Mesendoderm (in vitro differentiated cells): Measurements from ENCODE around the gene UBE2H.

ENCODE experiments used
- DNase-seq: peaks from one replicate; pipeline ENCODE4 v3.0.0; 2013
- H2AK5ac ChIP-seq: 2 replicates; pipeline ENCODE4 v1.6.1; 2013; ENCODE audit warnings: low read length, inconsistent platforms
- H2BK120ac ChIP-seq: 2 replicates; pipeline ENCODE4 v1.6.1; 2013; ENCODE audit warnings: low read depth, mild to moderate bottlenecking, low read length, moderate library complexity, mixed read lengths
- H2BK15ac ChIP-seq: replicated peaks from 2 replicates; pipeline ENCODE4 v1.6.1; 2013; ENCODE audit warnings: low read depth, mild to moderate bottlenecking, moderate library complexity
- H2BK5ac ChIP-seq: 2 replicates; pipeline ENCODE4 v1.6.1; 2013; ENCODE audit warnings: low read length, inconsistent platforms
- H3K18ac ChIP-seq: 2 replicates; pipeline ENCODE4 v1.6.1; 2013; ENCODE audit warnings: mild to moderate bottlenecking, low read length, mixed read lengths
- H3K23ac ChIP-seq: one replicate; pipeline ENCODE4 v1.6.1; 2013; ENCODE audit warnings: low read length
- H3K27ac ChIP-seq: 2 replicates; pipeline ENCODE4 v1.5.1; 2013; ENCODE audit warnings: low read depth, mild to moderate bottlenecking, inconsistent platforms, low read length, moderate library complexity
- H3K27me3 ChIP-seq: 2 replicates; pipeline ENCODE4 v1.6.1; 2013; ENCODE audit warnings: low read length, control low read depth, mild to moderate bottlenecking, inconsistent platforms; ENCODE audit not compliant: insufficient read depth, poor library complexity
- H3K36me3 ChIP-seq: 2 replicates; pipeline ENCODE4 v1.6.1; 2013; ENCODE audit warnings: low read length, inconsistent platforms; ENCODE audit not compliant: control insufficient read depth, insufficient read depth
- H3K4ac ChIP-seq: one replicate; pipeline ENCODE4 v1.6.1; 2013; ENCODE audit warnings: low read depth, mild to moderate bottlenecking, low read length, moderate library complexity
- H3K4me1 ChIP-seq: 2 replicates; pipeline ENCODE4 v1.6.1; 2013; ENCODE audit warnings: low read depth, low read length, inconsistent platforms; ENCODE audit not compliant: control insufficient read depth
- H3K4me2 ChIP-seq: 2 replicates; pipeline ENCODE4 v1.6.1; 2013; ENCODE audit warnings: low read length
- H3K4me3 ChIP-seq: 2 replicates; pipeline ENCODE4 v1.5.1; 2013; ENCODE audit warnings: mild to moderate bottlenecking, low read length
- H3K56ac ChIP-seq: one replicate; pipeline ENCODE4 v1.6.1; 2013; ENCODE audit warnings: low read length
- H3K79me1 ChIP-seq: 2 replicates; pipeline ENCODE4 v1.6.1; 2013; ENCODE audit warnings: low read length, inconsistent platforms
- H3K79me2 ChIP-seq: 2 replicates; pipeline ENCODE4 v1.6.1; 2013; ENCODE audit warnings: mild to moderate bottlenecking, low read length; ENCODE audit not compliant: control insufficient read depth, insufficient read depth
- H3K9ac ChIP-seq: 2 replicates; pipeline ENCODE4 v1.6.1; 2013; ENCODE audit warnings: low read length, inconsistent platforms
- H4K5ac ChIP-seq: one replicate; pipeline ENCODE4 v1.6.1; 2013; ENCODE audit warnings: low read length
- H4K8ac ChIP-seq: one replicate; pipeline ENCODE4 v1.6.1; 2013; ENCODE audit warnings: low read depth, mild to moderate bottlenecking, control low read depth, low read length, moderate library complexity
- WGBS: extraction: QIAGEN DNeasy Blood & Tissue Kit; methylation state at CpG from one replicate; pipeline ENCODE4 v1.1.7; 2013; ENCODE audit warnings: low lambda C conversion rate, missing lambda C conversion rate; ENCODE audit not compliant: insufficient coverage; ENCODE audit errors: extremely low coverage; 5-methylcytosine and 5-hydroxymethylcytosine counted together

Gene UBE2H

DNA sequence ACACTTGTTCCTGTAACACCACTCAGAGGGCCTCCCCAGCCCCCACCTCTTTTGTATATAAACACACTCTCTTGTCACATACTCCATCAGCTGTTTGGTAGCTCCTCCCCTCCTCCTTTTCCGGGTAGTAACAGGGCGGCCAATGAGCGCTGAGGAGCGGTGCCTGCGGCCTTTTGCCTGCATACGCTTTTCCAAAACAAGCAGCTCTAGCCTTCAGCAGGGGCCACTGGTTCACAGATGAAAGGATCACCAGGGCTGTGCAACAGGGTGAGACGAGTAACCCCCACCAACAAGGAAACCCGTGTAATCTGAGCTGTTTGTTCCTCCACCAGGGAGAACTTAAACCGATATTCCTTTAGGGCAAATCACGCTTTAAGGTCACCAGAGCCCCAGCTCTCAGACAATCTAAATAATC lies 3.9 kb downstream of the UBE2H start:
- Histone ChIP-seq H3K4me3 (no peak overlapping the region), H2BK5ac (no peak overlapping the region), H3K4me1 (peaks cover 4% of the 10 kb centered on the region), H3K27ac (peak overlapping the region; percentile 89), H3K4me2 (peak overlapping the region; percentile 82), H3K9ac (peak overlapping the region; percentile 84), H3K56ac (peak overlapping the region; percentile 91), H4K5ac (no peak overlapping the region), H2AK5ac (no peak overlapping the region), H3K27me3 (no peaks in the 10 kb centered on the region), H3K18ac (peak overlapping the region; percentile 96), H3K23ac (no peak overlapping the region), H3K4ac (no peak overlapping the region), H3K79me2 (peaks cover 48% of the 10 kb centered on the region), H2BK120ac (no peak overlapping the region), H2BK15ac (no peak overlapping the region), H3K36me3 (no peaks in the 10 kb centered on the region), H3K79me1 (peaks cover 4% of the 10 kb centered on the region), H4K8ac (no peak overlapping the region)
- DNase-seq = peak; percentile 99
- WGBS = no CpG with 5 or more reads among the region's 10 CpGs

DNA sequence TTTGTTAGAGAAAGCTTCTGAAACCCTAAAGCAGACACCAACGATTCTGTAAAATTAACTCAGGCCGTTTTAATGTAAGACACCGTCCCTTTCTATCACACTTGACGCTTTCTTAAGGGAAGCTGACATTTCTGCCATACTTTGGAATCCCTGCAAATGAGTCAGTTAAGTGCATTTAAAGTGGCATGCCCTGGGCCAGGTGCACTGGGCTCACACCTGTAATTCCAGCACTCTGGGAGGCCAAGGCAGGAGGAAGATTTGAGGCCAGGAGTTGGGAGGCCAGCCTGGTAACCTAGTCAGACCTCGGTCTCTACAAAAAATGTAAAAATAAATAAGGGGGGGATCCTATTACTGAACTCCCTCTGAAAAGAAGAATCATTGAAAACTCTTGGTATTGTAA lies 4.4 kb downstream of the UBE2H start:
- no peak overlapping the region for H3K4me3 ChIP-seq
- no peak overlapping the region for H3K27ac ChIP-seq

DNA sequence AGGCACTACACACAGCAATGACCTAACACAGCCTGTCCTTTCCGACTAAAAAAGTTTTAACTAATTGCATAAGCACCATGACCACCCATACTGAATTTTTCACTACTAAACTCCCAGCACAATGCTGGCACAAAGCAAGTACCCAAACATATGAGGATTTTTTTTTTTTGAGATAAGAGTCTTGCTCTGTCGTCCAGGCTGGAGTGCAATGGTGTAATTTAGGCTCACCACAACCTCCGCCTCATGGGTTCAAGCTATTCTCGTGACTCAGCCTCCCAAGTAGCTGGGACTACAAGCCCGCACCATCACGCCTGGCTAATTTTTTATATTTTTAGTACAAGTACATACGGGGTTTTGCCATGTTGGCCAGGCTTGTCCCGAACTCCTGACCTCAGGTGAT lies 5.1 kb downstream of the UBE2H start:
- Histone ChIP-seq H2AK5ac (no peak overlapping the region), H3K23ac (no peak overlapping the region), H3K4ac (no peak overlapping the region), H3K36me3 (no peaks in the 10 kb centered on the region), H3K4me1 (peaks cover 2% of the 10 kb centered on the region), H3K4me2 (no peak overlapping the region), H3K9ac (no peak overlapping the region), H4K8ac (no peak overlapping the region), H3K4me3 (no peak overlapping the region), H3K79me2 (peaks cover 52% of the 10 kb centered on the region), H3K27me3 (no peaks in the 10 kb centered on the region), H2BK120ac (no peak overlapping the region), H3K27ac (no peak overlapping the region), H2BK15ac (no peak overlapping the region), H3K56ac (no peak overlapping the region), H3K18ac (no peak overlapping the region), H3K79me1 (peaks cover 4% of the 10 kb centered on the region), H2BK5ac (no peak overlapping the region), H4K5ac (no peak overlapping the region)
- DNase-seq = no peak
- no CpG with 5 or more reads among the region's 8 CpGs for WGBS

More for the DNA sequence above, 4.4 kb downstream of the UBE2H start:
- H3K4me1 ChIP-seq = peaks cover 4% of the 10 kb centered on the region
- peaks cover 4% of the 10 kb centered on the region for H3K79me1 ChIP-seq
- H3K4ac ChIP-seq = no peak overlapping the region
- no peak overlapping the region for H2BK15ac ChIP-seq
- H3K18ac ChIP-seq = no peak overlapping the region
- no peaks in the 10 kb centered on the region for H3K36me3 ChIP-seq
- peak; percentile 53 for DNase-seq
- no peak overlapping the region for H3K9ac ChIP-seq
- H2BK5ac ChIP-seq = no peak overlapping the region
- no peak overlapping the region for H3K23ac ChIP-seq
- WGBS = no CpG with 5 or more reads among the region's 5 CpGs
- no peak overlapping the region for H4K5ac ChIP-seq
- no peak overlapping the region for H2BK120ac ChIP-seq
- peaks cover 50% of the 10 kb centered on the region for H3K79me2 ChIP-seq
- H4K8ac ChIP-seq = no peak overlapping the region
- no peaks in the 10 kb centered on the region for H3K27me3 ChIP-seq
- no peak overlapping the region for H2AK5ac ChIP-seq
- no peak overlapping the region for H3K56ac ChIP-seq
- H3K4me2 ChIP-seq = no peak overlapping the region

GRCh38 chr7:129947049-129947448 lies 5.7 kb downstream of the UBE2H start:
- Histone ChIP-seq H3K27me3 (no peaks in the 10 kb centered on the region), H3K79me2 (peaks cover 48% of the 10 kb centered on the region), H3K23ac (no peak overlapping the region), H4K8ac (no peak overlapping the region), H3K4ac (no peak overlapping the region), H2BK15ac (no peak overlapping the region), H2AK5ac (no peak overlapping the region), H3K27ac (no peak overlapping the region), H3K56ac (no peak overlapping the region), H2BK5ac (no peak overlapping the region), H4K5ac (no peak overlapping the region), H3K4me3 (no peak overlapping the region), H3K9ac (no peak overlapping the region), H3K18ac (no peak overlapping the region), H2BK120ac (no peak overlapping the region), H3K4me1 (peaks cover 2% of the 10 kb centered on the region), H3K79me1 (peaks cover 4% of the 10 kb centered on the region), H3K4me2 (no peak overlapping the region), H3K36me3 (no peaks in the 10 kb centered on the region)
- no CpG with 5 or more reads among the region's 3 CpGs for WGBS
- DNase-seq = no peak

DNA sequence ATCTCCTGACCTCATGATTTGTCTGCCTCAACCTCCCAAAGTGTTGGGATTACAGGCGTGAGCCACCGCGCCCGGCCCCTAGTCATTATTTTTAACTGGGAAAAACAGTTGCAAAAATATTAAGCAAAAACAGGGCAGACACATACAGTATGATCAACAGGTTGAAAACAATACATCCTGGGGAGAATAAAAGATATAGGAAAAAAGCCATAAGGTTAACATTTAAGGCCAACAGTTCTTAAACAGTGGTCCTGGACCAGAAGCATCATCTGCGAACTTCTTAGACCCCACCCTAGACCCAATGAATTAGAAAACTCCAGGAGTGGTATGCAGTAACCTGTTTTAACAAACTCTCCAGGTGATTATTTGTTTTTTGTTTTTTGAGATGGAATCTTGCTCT lies 6.5 kb downstream of the UBE2H start:
- no peaks in the 10 kb centered on the region for H3K27me3 ChIP-seq
- no peak overlapping the region for H2AK5ac ChIP-seq
- no peak overlapping the region for H3K23ac ChIP-seq
- DNase-seq = no peak
- H3K4ac ChIP-seq = no peak overlapping the region
- H3K4me2 ChIP-seq = no peak overlapping the region
- no peak overlapping the region for H4K8ac ChIP-seq
- H3K79me2 ChIP-seq = peaks cover 40% of the 10 kb centered on the region
- no peak overlapping the region for H2BK120ac ChIP-seq
- H3K79me1 ChIP-seq = peaks cover 4% of the 10 kb centered on the region
- no peak overlapping the region for H3K27ac ChIP-seq
- H4K5ac ChIP-seq = no peak overlapping the region
- peaks cover 2% of the 10 kb centered on the region for H3K4me1 ChIP-seq
- H3K4me3 ChIP-seq = no peak overlapping the region
- WGBS = no CpG with 5 or more reads among the region's 5 CpGs
- no peak overlapping the region for H3K9ac ChIP-seq
- H3K36me3 ChIP-seq = no peaks in the 10 kb centered on the region
- H2BK5ac ChIP-seq = no peak overlapping the region
- H2BK15ac ChIP-seq = no peak overlapping the region
- H3K56ac ChIP-seq = no peak overlapping the region
- H3K18ac ChIP-seq = no peak overlapping the region

- H3K36me3 ChIP-seq = no peaks in the 10 kb centered on the region
Measured at GRCh38 chr7:129943352-129943751, 9.4 kb downstream of the UBE2H start.

More at GRCh38 chr7:129943352-129943751, 9.4 kb downstream of the UBE2H start:
- Histone ChIP-seq H4K5ac (no peak overlapping the region), H2AK5ac (no peak overlapping the region), H2BK5ac (no peak overlapping the region), H3K4me1 (no peaks in the 10 kb centered on the region), H3K4me2 (no peak overlapping the region), H2BK120ac (no peak overlapping the region), H3K79me2 (peaks cover 37% of the 10 kb centered on the region), H3K18ac (no peak overlapping the region), H3K56ac (no peak overlapping the region), H3K4me3 (no peak overlapping the region), H3K27ac (no peak overlapping the region), H2BK15ac (no peak overlapping the region), H3K23ac (no peak overlapping the region), H3K4ac (no peak overlapping the region), H3K27me3 (no peaks in the 10 kb centered on the region), H3K79me1 (peaks cover 7% of the 10 kb centered on the region), H4K8ac (no peak overlapping the region), H3K9ac (no peak overlapping the region)
- WGBS = no CpG with 5 or more reads among the region's 6 CpGs
- no peak for DNase-seq
